Measurements from ENCODE around the gene BCL2. TPM values are rescaled to one million over a fixed set of nuclear protein-coding genes. Genes with fewer than 3 reads are reported as not detected.

BCL2 gene
- total RNA-seq, 1 experiment from 2014 or later = 2.5 TPM

DNA sequence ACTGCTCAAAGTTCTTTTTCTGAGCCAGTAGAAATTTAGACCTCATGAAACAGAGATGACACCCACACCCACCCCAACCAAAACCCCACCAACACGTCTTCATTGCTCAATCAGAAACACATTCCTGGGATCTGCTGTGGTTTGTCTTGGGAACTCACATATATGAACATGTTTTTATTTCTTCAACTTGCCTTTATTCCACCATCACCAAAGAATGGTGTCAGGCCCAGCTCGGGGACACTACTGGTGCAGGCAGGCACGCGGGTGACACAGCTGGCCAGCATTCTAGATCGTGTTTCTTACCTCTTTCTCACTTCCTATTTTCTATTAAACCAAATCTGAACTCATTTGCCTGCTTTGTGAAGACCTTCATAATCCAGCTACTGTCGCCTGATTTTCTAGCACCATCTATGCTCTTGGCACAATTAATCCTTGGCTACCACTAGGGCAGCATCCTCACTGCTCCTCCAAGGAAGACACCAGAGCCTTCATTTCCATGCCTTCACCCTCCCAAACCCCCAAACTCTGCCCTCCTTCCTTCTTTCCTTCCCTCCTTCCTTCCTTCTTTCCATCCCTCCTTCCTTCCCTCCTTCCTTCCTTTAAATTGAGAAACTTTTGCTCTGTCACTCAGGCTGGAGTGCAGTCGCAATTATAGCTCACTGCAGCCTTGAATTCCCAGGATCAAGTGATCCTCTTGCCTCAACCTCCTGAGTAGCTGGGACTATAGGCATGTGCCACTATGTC lies 157.1 kb downstream of the BCL2 start:
- TF ChIP-seq ZFX (IDR thresholded peaks at IDR 0.05) = no peak
- TF ChIP-seq ELF1 (IDR thresholded peaks at IDR 0.05; ENCODE audit: borderline replicate concordance, low read depth) = no peak
- TF ChIP-seq, protein P1, sequence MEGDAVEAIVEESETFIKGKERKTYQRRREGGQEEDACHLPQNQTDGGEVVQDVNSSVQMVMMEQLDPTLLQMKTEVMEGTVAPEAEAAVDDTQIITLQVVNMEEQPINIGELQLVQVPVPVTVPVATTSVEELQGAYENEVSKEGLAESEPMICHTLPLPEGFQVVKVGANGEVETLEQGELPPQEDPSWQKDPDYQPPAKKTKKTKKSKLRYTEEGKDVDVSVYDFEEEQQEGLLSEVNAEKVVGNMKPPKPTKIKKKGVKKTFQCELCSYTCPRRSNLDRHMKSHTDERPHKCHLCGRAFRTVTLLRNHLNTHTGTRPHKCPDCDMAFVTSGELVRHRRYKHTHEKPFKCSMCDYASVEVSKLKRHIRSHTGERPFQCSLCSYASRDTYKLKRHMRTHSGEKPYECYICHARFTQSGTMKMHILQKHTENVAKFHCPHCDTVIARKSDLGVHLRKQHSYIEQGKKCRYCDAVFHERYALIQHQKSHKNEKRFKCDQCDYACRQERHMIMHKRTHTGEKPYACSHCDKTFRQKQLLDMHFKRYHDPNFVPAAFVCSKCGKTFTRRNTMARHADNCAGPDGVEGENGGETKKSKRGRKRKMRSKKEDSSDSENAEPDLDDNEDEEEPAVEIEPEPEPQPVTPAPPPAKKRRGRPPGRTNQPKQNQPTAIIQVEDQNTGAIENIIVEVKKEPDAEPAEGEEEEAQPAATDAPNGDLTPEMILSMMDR (IDR thresholded peaks at IDR 0.05 in 2 of 3, conservative IDR thresholded peaks at IDR 0.05 in 1 of 3; ENCODE audit: borderline replicate concordance in 1 of 3, insufficient read depth in 1 of 3, low read depth in 2 of 3, low read length in 2 of 3) = no peak
- no peak for TF ChIP-seq ZNF274 (IDR thresholded peaks at IDR 0.05; ENCODE audit: low read depth, low read length)
- TF ChIP-seq CBX3 (IDR thresholded peaks at IDR 0.05; ENCODE audit: low read depth) = no peak
- TF ChIP-seq, protein P2, sequence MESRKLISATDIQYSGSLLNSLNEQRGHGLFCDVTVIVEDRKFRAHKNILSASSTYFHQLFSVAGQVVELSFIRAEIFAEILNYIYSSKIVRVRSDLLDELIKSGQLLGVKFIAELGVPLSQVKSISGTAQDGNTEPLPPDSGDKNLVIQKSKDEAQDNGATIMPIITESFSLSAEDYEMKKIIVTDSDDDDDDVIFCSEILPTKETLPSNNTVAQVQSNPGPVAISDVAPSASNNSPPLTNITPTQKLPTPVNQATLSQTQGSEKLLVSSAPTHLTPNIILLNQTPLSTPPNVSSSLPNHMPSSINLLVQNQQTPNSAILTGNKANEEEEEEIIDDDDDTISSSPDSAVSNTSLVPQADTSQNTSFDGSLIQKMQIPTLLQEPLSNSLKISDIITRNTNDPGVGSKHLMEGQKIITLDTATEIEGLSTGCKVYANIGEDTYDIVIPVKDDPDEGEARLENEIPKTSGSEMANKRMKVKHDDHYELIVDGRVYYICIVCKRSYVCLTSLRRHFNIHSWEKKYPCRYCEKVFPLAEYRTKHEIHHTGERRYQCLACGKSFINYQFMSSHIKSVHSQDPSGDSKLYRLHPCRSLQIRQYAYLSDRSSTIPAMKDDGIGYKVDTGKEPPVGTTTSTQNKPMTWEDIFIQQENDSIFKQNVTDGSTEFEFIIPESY (IDR thresholded peaks at IDR 0.05; ENCODE audit: extremely low read depth, insufficient replicate concordance, low read length) = no peak
- no peak for TF ChIP-seq EGR1 (IDR thresholded peaks at IDR 0.05; ENCODE audit: low read depth)
- no peak for TF ChIP-seq SRF (IDR thresholded peaks at IDR 0.05; ENCODE audit: low read depth)
- H3K4me1 ChIP-seq (ENCODE audit: control insufficient read depth in 1 of 2, insufficient read depth in 2 of 2, low read length in 2 of 2) = peaks cover 0 to 12% of the 10 kb centered on the region in 2 experiments; a peak in 2 of 4 replicates
- DNase-seq (ENCODE audit: low read depth, low spot score) (no peak), ATAC-seq (no peak)
- no peak overlapping the region for H3K27ac ChIP-seq (ENCODE audit: low read depth, low read length)
- H2AFZ ChIP-seq (ENCODE audit: low read depth, low read length, poor library complexity, severe bottlenecking) = no peak overlapping the region
- H3K9ac ChIP-seq (ENCODE audit: low read length) = no peak overlapping the region
- no peaks in the 10 kb centered on the region for H4K20me1 ChIP-seq (ENCODE audit: insufficient read depth)
- no peaks in the 10 kb centered on the region for H3K79me2 ChIP-seq (ENCODE audit: insufficient read depth, low read length)
- intact Hi-C loops (cut with micrococcal nuclease) = no loop called here
- RAD21 ChIA-PET (ENCODE audit: low non-redundant PET in 1 of 2, low total read pairs in 2 of 2, uncharacterized antibody in 2 of 2, unreplicated experiment in 2 of 2) = no interaction called here
- H3K36me3 ChIP-seq (ENCODE audit: control insufficient read depth in 1 of 2, insufficient read depth in 2 of 2, low read length in 2 of 2) = no peaks in the 10 kb centered on the region
- no peaks in the 10 kb centered on the region for H3K27me3 ChIP-seq (ENCODE audit: insufficient read depth, low read length)
- POLR2A ChIA-PET = no interaction called here
- no peak overlapping the region for H3K4me3 ChIP-seq (replicated peaks in 1 of 2; ENCODE audit: low read depth in 1 of 2, low read length in 2 of 2)
- BruUV-seq (replicated peaks) = no TSS peak
- no peaks in the 10 kb centered on the region for H3K9me3 ChIP-seq (ENCODE audit: control insufficient read depth in 1 of 2, insufficient read depth in 1 of 2, low read depth in 1 of 2, low read length in 2 of 2)
- H3K9me2 ChIP-seq (ENCODE audit: insufficient read depth) = no peaks in the 10 kb centered on the region
- no peak overlapping the region for H3K4me2 ChIP-seq (ENCODE audit: low read length)
- CTCF ChIA-PET = no interaction called here
